Measurements from ENCODE around the gene HSPB8.
A peak's percentile ranks its signal among the peaks of the same experiment; 100 is the strongest.

HSPB8 gene

DNA sequence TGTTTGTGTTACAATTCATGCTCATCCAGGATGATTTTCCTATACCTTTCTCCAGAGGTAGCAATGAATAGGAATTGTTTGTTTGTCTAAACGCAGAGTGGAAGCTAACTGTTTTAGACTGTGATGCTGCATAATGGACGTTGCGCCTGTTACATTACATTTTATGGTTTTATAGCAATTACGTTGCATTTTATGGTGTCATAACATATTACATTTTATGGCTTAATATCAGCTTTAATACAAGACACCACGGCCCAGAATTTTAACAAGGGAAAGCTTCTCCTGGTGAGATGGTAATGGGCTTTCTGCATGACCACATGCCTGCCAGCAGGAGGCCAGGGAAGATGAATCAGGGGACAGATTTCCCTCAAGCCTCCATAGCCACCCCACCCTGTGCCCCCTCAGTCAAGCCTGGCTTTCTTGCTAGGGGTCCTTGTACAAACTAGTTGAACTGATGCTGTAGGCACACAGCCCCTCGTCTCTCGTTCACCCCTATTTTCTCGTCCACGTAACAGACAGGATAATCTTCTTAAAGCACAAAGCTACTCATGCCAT, 56.5 kb downstream of the HSPB8 start:
- H3K4me3 ChIP-seq (ENCODE audit: low read depth, low read length): no peak overlapping the region
- TF ChIP-seq, protein P1, sequence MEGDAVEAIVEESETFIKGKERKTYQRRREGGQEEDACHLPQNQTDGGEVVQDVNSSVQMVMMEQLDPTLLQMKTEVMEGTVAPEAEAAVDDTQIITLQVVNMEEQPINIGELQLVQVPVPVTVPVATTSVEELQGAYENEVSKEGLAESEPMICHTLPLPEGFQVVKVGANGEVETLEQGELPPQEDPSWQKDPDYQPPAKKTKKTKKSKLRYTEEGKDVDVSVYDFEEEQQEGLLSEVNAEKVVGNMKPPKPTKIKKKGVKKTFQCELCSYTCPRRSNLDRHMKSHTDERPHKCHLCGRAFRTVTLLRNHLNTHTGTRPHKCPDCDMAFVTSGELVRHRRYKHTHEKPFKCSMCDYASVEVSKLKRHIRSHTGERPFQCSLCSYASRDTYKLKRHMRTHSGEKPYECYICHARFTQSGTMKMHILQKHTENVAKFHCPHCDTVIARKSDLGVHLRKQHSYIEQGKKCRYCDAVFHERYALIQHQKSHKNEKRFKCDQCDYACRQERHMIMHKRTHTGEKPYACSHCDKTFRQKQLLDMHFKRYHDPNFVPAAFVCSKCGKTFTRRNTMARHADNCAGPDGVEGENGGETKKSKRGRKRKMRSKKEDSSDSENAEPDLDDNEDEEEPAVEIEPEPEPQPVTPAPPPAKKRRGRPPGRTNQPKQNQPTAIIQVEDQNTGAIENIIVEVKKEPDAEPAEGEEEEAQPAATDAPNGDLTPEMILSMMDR (IDR thresholded peaks at IDR 0.05; ENCODE audit: borderline replicate concordance, insufficient read depth, low read depth, low read length): 0 out of 2 replicates have a peak, but pooled peaks have one; percentile 22

DNA sequence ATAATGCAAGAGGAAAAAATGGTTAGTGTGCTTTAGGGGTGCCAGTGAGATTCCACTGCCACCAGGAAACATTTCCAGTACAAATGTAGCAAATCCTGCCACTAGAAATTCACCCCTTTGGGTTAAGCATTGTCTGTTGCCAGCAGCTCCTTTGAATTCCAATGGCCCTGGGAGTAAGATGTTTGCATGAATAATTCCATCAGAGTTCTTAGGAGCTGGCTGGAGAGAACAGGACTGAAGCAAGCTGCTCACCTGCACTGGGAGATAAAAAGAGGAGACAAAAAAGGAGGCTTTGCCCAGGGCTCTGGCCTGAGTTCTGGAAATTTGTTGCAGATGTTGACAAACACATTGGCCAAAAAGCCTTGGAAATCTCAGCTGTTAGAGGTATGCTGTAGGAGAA, 57.6 kb downstream of the HSPB8 start:
- H3K4me3 ChIP-seq (ENCODE audit: low read depth, low read length): no peak overlapping the region
- TF ChIP-seq, protein P1 (IDR thresholded peaks at IDR 0.05; ENCODE audit: borderline replicate concordance, insufficient read depth, low read depth, low read length): no peak

GRCh38 chr12:119239040-119239439, 60.3 kb downstream of the HSPB8 start:
- H3K4me3 ChIP-seq (ENCODE audit: low read depth, low read length): no peak overlapping the region
- TF ChIP-seq, protein P1 (IDR thresholded peaks at IDR 0.05; ENCODE audit: borderline replicate concordance, insufficient read depth, low read depth, low read length): no peak

GRCh38 chr12:119241049-119241448, 62.3 kb downstream of the HSPB8 start:
- H3K4me3 ChIP-seq (ENCODE audit: low read depth, low read length): no peak overlapping the region
- TF ChIP-seq, protein P1 (IDR thresholded peaks at IDR 0.05; ENCODE audit: borderline replicate concordance, insufficient read depth, low read depth, low read length): no peak

DNA sequence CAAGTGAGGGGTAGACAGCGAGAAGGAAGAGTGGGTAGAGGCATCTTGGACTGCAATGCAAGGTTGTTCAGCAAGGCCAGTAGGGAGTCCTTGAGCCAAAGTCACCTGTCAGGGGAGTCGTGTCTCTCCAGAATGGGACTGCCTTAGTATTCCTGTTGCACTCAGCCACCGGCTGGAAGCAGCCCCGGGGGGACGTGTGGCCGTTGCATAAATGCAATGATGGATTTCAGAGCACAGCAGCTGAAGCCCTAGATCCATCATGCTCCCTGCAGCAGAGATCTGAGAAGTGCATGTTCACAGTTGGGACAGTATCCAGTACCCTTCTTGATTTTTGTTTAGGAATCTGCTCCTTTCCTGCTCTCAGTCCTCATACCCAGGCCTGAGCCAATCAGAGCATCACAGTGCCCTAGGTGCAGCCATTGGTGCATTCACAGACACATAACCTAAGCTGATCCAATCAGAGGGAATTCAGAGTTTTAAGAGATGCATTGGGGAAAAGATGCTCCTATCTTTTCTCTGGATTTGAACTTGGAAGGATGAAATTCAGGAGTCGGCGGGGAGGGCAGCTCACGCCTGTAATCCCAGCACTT, 62.9 kb downstream of the HSPB8 start:
- H3K4me3 ChIP-seq (ENCODE audit: low read depth, low read length): no peak overlapping the region
- TF ChIP-seq, protein P1 (IDR thresholded peaks at IDR 0.05; ENCODE audit: borderline replicate concordance, insufficient read depth, low read depth, low read length): no peak
